Measurements from ENCODE around the gene TRAF3IP1. TPM values are rescaled to one million over a fixed set of nuclear protein-coding genes. Genes with fewer than 3 reads are reported as not detected.

TRAF3IP1 gene
- total RNA-seq, 2 experiments from 2014 or later, result 5.1 to 6.9 TPM

DNA sequence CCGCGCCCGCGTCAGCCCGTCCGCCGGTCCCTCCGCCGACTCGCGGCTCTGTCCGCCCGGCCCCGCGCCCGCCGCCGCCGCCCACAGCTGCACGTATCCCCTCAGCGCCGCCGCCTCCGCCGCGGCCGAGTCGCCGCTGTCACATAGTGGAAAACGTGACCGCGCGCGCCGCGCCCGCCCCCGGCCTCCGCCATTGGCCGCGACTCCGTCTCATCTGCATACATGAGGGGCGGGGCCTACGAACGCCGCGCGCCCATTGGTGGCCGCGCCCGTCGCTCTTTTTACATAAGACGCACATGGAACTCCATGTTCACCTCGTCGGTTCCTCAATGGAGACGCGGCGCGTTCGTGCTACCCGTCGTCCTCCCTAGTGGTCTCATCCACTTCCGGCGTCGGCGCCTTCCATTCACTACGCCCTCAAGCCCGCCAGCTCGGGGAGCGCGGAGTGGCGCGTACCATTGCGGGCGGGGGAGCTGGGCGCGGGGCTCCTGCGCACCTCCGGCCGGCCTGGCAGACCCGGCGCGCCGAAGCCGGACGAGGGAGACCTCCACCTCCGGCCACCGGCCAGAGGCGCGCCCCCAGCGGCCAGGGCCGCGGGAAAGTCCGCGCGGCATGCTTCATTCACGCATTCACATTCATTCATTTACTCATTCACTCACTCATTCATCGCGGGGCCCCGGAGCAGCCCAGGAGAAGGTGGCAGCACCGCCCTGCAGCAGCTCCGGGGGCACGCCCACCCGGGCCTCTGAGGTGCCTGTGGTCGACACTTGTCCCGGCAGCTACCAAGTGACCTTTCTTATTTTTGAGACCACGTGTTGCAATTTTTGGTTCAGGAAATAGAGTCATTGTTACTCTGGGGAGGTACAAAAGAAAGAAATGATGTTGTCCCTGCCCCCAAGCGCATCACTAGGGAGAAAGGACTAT, 31.4 kb upstream of the TRAF3IP1 start:
- Mint-ChIP-seq H3K4me3 (peak overlapping the region; percentile 99), H3K27me3 (no peaks in the 10 kb centered on the region), H3K36me3 (ENCODE audit: low read depth) (peaks cover 8% of the 10 kb centered on the region), H3K4me1 (ENCODE audit: low read depth) (peaks cover 36% of the 10 kb centered on the region), H3K9me3 (no peaks in the 10 kb centered on the region), H3K27ac (peak overlapping the region; percentile 99)
- Histone ChIP-seq H3K4me1 (ENCODE audit: insufficient read depth, low read length) (peaks cover 38% of the 10 kb centered on the region), H3K9me3 (ENCODE audit: control insufficient read depth in 1 of 2, insufficient read depth in 1 of 2, low read length in 2 of 2) (no peaks in the 10 kb centered on the region), H3K4me3 (ENCODE audit: low read length) (peak overlapping the region; percentile 97), H3K27ac (ENCODE audit: low read depth in 1 of 2, low read length in 2 of 2) (peak overlapping the region; percentile 51 to 81), H3K36me3 (ENCODE audit: insufficient read depth, low read length) (no peaks in the 10 kb centered on the region), H3K27me3 (ENCODE audit: control insufficient read depth in 1 of 2, insufficient read depth in 2 of 2, low read length in 2 of 2) (no peaks in the 10 kb centered on the region)
- peak; percentile 95 to 99 (median 97) for DNase-seq
- ATAC-seq (ENCODE audit: poor library complexity), result peak; percentile 89
- ChIA-PET CTCF (interaction anchor here (0.6 to 1.5 kb wide), 2 partner anchors 26 to 55 kb away, joined by 3 to 4 read pairs; no protein-coding TSS in a partner anchor), POLR2A (interaction anchor here (0.7 to 1.7 kb wide), 12 partner anchors 11 to 1736 kb away, joined by 3 to 10 read pairs (median 4); partner anchors contain the start of genes HES6, ILKAP, NDUFA10 and SCLY)
- TF ChIP-seq, protein P1, sequence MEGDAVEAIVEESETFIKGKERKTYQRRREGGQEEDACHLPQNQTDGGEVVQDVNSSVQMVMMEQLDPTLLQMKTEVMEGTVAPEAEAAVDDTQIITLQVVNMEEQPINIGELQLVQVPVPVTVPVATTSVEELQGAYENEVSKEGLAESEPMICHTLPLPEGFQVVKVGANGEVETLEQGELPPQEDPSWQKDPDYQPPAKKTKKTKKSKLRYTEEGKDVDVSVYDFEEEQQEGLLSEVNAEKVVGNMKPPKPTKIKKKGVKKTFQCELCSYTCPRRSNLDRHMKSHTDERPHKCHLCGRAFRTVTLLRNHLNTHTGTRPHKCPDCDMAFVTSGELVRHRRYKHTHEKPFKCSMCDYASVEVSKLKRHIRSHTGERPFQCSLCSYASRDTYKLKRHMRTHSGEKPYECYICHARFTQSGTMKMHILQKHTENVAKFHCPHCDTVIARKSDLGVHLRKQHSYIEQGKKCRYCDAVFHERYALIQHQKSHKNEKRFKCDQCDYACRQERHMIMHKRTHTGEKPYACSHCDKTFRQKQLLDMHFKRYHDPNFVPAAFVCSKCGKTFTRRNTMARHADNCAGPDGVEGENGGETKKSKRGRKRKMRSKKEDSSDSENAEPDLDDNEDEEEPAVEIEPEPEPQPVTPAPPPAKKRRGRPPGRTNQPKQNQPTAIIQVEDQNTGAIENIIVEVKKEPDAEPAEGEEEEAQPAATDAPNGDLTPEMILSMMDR (IDR thresholded peaks at IDR 0.05), result no peak
- intact Hi-C loops (cut with DNase I, micrococcal nuclease), result loop anchor here (1.0 to 5.0 kb wide), 7 partner anchors 31 to 322 kb away; partner anchors contain the start of genes TRAF3IP1 (in 2 of the 2), ILKAP (in 1 of the 2), SCLY (in 1 of the 2) and UBE2F (in 1 of the 2)

DNA sequence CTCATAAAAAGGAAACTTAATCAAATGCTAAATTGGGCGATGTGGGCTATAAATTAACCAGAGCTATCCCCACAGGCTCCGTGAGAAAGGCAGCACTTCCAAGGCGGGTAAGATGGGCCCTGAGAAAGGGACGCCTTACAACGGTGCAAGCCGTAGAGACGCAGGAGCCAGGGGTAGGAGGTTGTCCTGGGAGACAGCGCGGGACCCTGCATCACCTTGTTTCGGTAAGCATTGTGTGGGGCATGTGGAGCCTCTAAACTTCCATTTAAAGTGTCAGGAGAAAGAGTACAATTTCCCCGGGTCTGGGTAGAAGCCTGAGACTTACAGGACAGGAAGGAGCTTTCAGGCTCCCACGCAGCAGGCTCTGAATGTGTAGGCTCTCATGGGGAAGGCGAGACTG, 30.7 kb upstream of the TRAF3IP1 start:
- Histone ChIP-seq H3K4me3 (ENCODE audit: low read length) (peak overlapping the region; percentile 64), H3K9me3 (ENCODE audit: control insufficient read depth in 1 of 2, insufficient read depth in 1 of 2, low read length in 2 of 2) (no peaks in the 10 kb centered on the region), H3K27ac (ENCODE audit: low read depth in 1 of 2, low read length in 2 of 2) (peak overlapping the region in 1 of 2 donors; percentile 81), H3K4me1 (ENCODE audit: insufficient read depth, low read length) (peaks cover 37% of the 10 kb centered on the region), H3K27me3 (ENCODE audit: control insufficient read depth in 1 of 2, insufficient read depth in 2 of 2, low read length in 2 of 2) (no peaks in the 10 kb centered on the region), H3K36me3 (ENCODE audit: insufficient read depth, low read length) (no peaks in the 10 kb centered on the region)
- intact Hi-C loops (cut with DNase I, micrococcal nuclease), result loop anchor here (1.0 to 5.0 kb wide), 6 partner anchors 31 to 323 kb away; partner anchors contain the start of genes TRAF3IP1 (in 2 of the 2), SCLY (in 1 of the 2) and UBE2F (in 1 of the 2)
- POLR2A ChIA-PET, result interaction anchor here (0.7 to 1.7 kb wide), 12 partner anchors 11 to 1736 kb away, joined by 3 to 10 read pairs (median 4); partner anchors contain the start of genes HES6, ILKAP, NDUFA10 and SCLY
- Mint-ChIP-seq H3K4me1 (ENCODE audit: low read depth) (peaks cover 36% of the 10 kb centered on the region), H3K27me3 (no peaks in the 10 kb centered on the region), H3K9me3 (no peaks in the 10 kb centered on the region), H3K27ac (peak overlapping the region; percentile 99), H3K36me3 (ENCODE audit: low read depth) (peaks cover 8% of the 10 kb centered on the region), H3K4me3 (peak overlapping the region; percentile 99)
- peak in 1 of 14 experiments; percentile 1 for DNase-seq
- CTCF ChIA-PET, result interaction anchor here (1.5 kb wide), 1 partner anchor 26 kb away, joined by 4 read pairs; no protein-coding TSS in a partner anchor
- ATAC-seq (ENCODE audit: poor library complexity), result no peak
- TF ChIP-seq, protein P1 (IDR thresholded peaks at IDR 0.05), result no peak

DNA sequence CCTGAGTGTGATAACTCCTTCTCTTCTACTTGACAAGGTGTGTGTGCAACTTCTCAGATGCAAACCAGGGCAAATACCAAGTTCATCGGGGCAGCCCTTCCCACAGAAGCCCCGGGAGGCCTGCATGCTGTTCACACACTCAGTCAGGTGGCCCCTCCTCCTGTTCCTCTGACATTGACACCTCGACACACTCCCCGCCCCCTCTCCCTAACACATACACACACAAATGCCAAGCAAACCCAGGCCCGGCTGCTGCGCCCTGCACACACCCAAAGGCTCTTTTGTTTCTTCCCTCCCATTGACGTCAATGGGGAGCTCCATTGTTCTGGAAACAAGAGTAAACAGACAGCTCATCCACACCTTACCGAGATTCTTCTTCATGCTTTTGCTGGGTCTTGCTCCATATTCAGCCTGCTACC, 30.2 kb upstream of the TRAF3IP1 start:
- no peak for ATAC-seq (ENCODE audit: poor library complexity)
- no peaks in the 10 kb centered on the region for H3K9me3 ChIP-seq (ENCODE audit: control insufficient read depth in 1 of 2, insufficient read depth in 1 of 2, low read length in 2 of 2)
- CTCF ChIA-PET, result interaction anchor here (1.5 kb wide), 1 partner anchor 27 kb away, joined by 4 read pairs; no protein-coding TSS in a partner anchor

More for the DNA sequence above, 30.2 kb upstream of the TRAF3IP1 start:
- Histone ChIP-seq H3K36me3 (ENCODE audit: insufficient read depth, low read length) (no peaks in the 10 kb centered on the region), H3K4me3 (ENCODE audit: low read length) (no peak overlapping the region), H3K27me3 (ENCODE audit: control insufficient read depth in 1 of 2, insufficient read depth in 2 of 2, low read length in 2 of 2) (no peaks in the 10 kb centered on the region), H3K27ac (ENCODE audit: low read depth in 1 of 2, low read length in 2 of 2) (no peak overlapping the region), H3K4me1 (ENCODE audit: insufficient read depth, low read length) (peaks cover 37% of the 10 kb centered on the region)
- Mint-ChIP-seq H3K27ac (peak overlapping the region; percentile 99), H3K9me3 (no peaks in the 10 kb centered on the region), H3K36me3 (ENCODE audit: low read depth) (peaks cover 8% of the 10 kb centered on the region), H3K27me3 (no peaks in the 10 kb centered on the region), H3K4me3 (peak overlapping the region; percentile 99), H3K4me1 (ENCODE audit: low read depth) (peaks cover 36% of the 10 kb centered on the region)
- TF ChIP-seq, protein P1 (IDR thresholded peaks at IDR 0.05), result no peak
- POLR2A ChIA-PET, result interaction anchor here (1.6 kb wide), 1 partner anchor 26 kb away, joined by 7 read pairs; no protein-coding TSS in a partner anchor
- peak in 7 of 14 experiments; percentile 12 to 57 (median 23) for DNase-seq
- intact Hi-C loops (cut with DNase I, micrococcal nuclease), result loop anchor here in 1 of 2 experiments (2.0 kb wide), 1 partner anchor 139 kb away; no protein-coding TSS in a partner anchor

All from CD4-positive, alpha-beta T cell (primary cell).